ENCODE measurements around the gene DAZL.

Gene DAZL

DNA sequence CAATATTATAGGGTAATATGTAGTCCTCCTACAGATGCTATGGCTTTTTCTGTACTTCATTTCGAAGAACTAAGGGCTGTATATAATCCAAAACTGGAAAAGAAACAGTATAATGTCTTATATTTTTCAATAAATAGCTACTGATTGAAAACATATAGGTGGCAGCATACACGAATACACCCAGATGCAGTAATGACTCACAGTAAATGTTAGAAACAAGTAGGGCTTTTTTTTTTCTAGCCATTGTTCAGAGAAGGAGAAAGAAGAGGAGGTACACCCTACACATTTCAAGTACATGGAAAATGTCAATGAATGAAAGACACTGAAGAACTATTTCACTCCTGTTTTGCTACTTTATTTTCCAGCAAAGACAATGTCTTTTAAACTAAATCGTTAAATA is 9.4 kb downstream of the DAZL start:
- no peak for DNase-seq

DNA sequence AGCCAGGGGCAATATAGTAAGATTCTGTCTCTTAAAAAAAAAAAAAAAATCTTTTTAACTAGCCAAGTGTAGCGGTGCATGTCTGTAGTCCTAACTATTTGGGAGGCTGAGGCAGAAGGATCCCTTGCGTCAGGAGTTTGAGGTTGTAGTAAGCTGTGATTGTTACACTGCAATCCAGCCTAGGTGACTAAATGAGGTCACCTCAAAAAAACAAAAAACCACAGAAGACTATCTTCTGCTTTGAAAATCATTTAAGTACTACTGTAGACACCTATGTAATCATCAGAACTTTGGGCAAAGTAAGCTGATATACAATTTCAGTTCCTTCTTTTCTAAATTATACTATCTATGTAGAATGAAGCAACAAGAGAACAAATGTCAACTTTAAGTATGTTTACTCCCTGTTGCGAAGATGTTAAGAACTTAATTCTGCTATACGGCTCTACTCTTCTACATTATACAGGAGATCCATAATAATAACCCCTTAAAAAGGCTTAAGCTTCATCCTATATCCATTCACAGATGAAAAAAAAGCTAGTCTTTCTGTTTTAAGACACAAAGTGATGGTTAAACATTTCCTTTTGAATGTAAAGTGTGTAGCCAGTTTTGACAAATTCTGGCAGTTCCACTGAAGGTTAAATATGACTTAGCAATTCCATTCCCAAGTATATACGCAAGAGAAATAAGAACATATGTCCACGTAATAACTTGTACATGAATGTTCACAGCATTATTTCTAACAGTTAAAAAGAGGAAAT is 15.2 kb downstream of the DAZL start:
- DNase-seq = no peak

DNA sequence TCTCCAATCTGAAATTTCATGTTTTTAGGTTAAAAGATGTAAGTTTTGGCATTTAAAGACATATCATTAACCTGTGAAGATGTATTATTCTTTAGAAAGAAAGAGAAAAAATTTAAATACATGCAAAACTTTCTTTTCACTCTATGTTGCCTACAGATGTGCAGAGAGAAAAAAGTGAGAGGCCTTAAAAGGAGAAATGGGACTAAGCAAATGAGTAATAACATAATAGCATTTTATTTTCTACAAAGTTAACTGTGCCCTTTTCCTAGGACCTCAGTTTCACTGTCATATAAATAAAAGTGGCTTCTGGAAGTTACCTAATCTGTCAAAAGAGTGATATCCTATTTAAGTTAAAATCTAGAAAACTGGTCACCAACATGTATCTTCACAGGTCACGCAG is 16.1 kb downstream of the DAZL start:
- DNase-seq = no peak

DNA sequence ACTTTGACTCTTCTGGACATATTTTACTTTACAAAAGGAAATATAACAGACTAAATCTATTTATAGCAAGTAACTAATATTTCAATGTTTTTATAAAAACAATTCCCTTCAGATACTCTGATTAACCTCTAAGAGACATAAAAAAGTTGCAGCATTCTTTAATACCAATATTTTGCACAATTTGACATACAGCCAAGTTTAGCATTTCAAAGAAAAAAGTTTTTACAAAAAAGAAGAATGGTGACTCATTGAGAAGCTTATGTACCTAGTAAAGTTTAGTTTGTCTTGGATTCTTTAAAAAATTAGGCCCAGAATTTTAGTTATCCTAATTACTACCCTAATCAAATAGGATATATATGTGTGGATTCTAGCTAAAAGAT is 17.6 kb downstream of the DAZL start:
- DNase-seq = no peak

- no peak for DNase-seq
These were observed 18.1 kb downstream of the DAZL start for GRCh38 chr3:16587047-16587680.

DNA sequence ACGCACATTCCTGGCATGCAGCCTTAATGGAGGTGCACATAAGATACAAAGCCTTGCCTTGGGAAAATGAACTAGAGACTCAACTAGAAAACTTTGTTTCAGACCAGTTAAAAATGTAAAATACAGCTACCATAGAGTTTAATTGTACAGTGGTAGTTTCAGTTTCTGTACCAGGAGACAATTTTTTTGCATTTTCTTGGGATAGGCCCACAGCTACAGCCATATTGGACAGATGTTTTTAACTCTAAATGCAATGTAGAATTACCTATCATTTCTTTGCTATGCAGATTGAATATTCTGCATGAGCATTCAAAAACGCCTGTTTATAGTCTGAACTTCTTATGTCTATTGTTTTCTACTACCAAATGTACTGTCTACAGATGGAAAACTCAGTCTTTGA is 20.3 kb downstream of the DAZL start:
- DNase-seq = no peak

GRCh38 chr3:16583551-16583950 is 21.7 kb downstream of the DAZL start:
- DNase-seq = no peak

GRCh38 chr3:16570113-16570512 is 35.1 kb downstream of the DAZL start:
- DNase-seq = peak; percentile 35

DNA sequence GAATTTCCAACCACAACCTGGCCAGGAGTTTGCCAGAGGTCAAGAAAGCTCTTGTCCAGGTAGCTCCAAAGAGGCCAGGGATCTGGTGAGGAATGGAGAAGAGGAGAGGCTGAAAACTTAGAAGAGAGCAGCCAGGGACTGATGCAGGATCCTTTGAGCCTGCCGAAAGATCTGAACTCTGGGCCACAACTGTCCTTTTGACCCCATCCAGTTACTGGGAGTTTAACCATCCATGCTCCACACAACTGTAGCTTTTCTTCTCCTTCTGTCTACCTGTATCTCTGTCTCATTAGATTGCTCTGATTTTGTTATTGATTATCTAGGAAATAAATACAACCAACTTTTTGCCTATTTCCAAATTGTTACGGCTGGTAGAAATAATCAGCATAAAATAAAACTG is 36.7 kb downstream of the DAZL start:
- no peak for DNase-seq

GRCh38 chr3:16568115-16568514 is 37.1 kb downstream of the DAZL start:
- no peak for DNase-seq

DNA sequence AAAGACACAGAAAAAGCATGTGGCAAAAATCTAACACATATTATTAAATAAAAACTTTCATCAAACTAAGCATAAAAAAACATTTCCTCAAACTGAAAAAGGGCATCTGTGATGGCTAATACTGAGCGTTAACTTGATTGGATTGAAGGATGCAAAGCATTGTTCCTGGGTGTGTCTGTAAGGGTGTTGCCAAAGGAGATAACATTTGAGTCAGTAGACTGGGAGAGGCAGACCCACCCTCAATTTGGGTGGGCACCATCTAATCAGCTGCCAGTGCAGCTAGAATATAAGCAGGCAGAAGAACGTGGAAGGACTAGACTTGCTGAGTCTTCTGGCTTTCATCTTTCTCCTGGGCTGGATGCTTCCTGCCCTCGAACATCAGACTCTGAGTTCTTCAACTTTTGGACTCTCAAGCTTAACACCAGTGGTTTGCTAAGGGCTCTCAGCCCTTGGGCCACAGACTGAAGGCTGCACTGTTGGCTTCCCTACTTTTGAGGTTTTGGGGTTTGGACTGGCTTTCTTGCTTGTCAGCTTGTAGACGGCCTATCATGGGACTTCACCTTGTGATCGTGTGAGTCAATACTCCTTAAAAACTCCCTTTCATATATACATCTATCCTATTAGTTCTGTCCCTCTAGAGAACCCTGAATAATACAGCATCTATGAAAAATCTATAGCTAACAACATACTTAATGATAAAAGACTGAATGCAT is 45.4 kb downstream of the DAZL start:
- no peak for DNase-seq

DNA sequence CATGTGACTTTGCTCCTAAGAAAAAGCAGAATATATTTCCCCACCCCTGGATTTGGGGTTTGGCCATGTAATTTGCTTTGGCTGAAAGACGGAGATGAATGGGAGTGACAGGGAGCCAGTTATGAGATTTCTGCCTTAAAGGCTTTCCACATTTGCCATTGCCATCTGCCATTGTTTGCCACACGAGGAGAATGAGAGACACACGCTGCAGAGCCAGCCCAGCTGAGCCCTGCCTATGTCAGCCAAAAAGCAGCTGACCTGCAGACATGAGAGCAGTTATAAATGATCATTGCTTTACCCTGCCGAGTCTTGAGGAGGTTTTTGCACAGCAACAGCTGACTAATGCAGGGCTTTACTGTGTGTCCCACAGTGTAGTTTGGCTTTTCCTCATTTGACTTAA is 51.1 kb downstream of the DAZL start:
- DNase-seq = no peak

DNA sequence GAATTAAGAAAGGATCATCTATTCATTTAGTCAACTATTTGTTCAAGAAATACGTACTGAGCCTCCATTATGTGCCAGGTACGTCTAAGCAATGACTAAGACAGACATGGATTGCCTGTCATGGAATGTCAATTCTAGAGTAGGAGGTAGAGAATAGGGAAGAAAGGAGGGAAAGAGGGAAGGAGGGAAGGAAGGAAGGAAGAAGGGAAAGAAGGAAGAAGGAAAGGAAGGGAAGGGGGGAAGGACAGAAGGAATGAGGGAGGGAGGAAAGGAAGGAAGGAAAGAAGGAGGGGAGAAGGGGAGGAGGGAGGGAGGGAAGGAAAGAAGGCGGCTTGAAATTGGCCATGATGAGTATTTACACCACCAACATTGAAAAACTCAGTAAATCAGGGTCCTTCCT is 52.5 kb downstream of the DAZL start:
- no peak for DNase-seq

DNA sequence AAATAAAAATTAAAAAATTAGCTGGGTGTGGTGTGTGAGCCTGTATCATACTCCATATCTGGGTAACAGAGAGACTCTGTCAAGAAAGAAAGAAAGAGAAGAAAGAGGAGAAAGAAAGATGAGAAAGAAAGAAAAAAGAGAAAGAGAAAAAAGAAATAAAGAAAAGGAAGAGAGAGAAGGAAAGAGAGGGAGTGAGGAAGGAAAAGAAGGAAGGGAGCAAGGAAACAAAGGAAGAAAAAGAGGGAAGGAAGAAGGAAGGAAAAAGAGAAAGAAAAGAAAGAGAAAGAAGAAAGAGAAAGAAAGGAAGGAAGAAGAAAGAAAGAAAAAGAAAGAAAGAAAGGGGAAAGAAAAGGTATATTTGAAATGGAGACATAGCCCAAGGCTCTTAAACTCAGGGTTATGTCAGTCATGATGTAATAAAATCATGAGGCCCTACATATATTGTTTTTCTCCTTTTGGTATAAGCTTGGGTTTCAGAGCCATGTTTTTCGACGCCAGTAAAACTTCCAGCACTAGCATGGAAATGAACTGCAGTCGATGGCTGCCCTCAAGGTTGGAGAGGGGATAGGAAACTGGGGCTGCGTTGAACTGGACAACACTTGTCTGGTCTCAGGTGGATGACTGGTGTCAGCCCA is 53.8 kb downstream of the DAZL start:
- DNase-seq = no peak

- DNase-seq = peak; percentile 43
These were observed 54.4 kb downstream of the DAZL start for GRCh38 chr3:16550676-16551341.

- DNase-seq = no peak
These were observed 54.9 kb downstream of the DAZL start for GRCh38 chr3:16550305-16550675.

DNA sequence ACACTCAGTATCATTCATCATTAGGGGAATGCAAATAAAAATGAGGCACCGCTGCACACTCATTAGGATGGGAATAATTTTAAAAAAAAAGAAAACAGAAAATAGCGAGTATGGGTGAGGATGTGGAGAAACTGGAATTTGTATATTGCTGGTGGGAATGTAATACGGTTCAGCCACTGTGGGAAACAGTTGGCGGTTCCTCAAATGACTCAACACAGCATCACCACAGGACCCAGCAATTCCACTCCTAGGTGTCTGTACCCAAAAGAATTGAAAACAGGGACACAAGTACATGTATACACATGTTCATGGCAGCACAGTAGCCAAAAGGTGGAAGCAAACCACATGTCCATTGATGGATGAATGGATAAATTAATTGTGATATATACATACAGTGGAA is 56.5 kb downstream of the DAZL start:
- DNase-seq = no peak

DNA sequence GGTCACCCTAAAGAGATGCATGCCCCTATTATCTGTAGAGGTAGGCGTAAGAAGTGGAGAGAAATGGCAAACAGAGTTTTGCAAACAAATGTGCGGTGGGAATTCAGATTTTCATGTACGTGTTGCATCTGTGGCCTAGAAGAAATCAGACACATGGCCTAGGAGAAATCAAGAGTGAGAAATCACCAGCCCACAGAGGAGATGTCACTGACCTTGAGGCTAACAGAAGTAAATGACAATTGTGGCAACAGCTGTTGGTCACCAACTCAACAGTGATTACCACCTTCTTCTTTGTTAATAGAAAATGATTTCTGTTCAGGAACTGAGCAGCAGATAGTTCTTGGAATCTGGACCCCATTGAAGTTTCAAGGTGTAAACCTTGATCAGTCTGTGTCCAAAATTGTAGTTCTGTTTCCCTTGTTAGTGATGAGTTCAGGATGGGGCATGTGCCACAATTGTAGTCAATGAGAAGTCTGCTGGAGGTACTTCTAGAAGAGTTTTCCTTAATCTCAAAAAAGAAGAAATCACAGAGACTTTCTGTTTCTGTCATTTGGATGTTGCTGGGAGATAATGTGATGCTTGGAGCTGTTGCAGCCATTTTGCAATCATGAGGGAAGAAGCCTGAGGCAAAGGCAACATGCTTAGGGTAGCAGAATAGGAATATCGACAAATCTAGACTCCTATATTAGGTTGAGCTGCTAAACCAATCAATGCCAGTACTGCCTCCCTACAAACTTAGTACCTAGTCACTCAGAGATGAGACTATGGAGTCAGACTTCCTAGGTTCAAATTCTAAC is 57.5 kb downstream of the DAZL start:
- no peak for DNase-seq

GRCh38 chr3:16546186-16547010 is 58.8 kb downstream of the DAZL start:
- DNase-seq = no peak

- no peak for DNase-seq
These were observed 59.6 kb downstream of the DAZL start for GRCh38 chr3:16545413-16546185.
